ENCODE data around the gene DYNLT3.

Gene DYNLT3

GRCh38 chrX:37846934-37847732 is at the start of gene DYNLT3:
DYNLT3 (minus strand) TSS chrX:37847571; CDS start chrX:37847510, 61 bp downstream.
- peak; percentile 48 for DNase-seq (ENCODE audit: low read depth)

GRCh38 chrX:37896511-37896890 is 49.1 kb upstream of the DYNLT3 start:
- DNase-seq (ENCODE audit: low read depth): no peak

GRCh38 chrX:37895795-37896510 is 48.6 kb upstream of the DYNLT3 start:
- DNase-seq (ENCODE audit: low read depth): no peak

GRCh38 chrX:37894725-37895124 is 47.4 kb upstream of the DYNLT3 start:
- no peak for DNase-seq (ENCODE audit: low read depth)

- no peak for DNase-seq (ENCODE audit: low read depth)
Measured at GRCh38 chrX:37888010-37888409, 40.6 kb upstream of the DYNLT3 start.

GRCh38 chrX:37887347-37887746 is 40.0 kb upstream of the DYNLT3 start:
- DNase-seq (ENCODE audit: low read depth): no peak

- no peak for DNase-seq (ENCODE audit: low read depth)
Measured at GRCh38 chrX:37883196-37883595, 35.8 kb upstream of the DYNLT3 start.

- DNase-seq (ENCODE audit: low read depth): no peak
Measured at GRCh38 chrX:37879692-37880091, 32.3 kb upstream of the DYNLT3 start.

- DNase-seq (ENCODE audit: low read depth): no peak
Measured at GRCh38 chrX:37876716-37877115, 29.3 kb upstream of the DYNLT3 start.

- no peak for DNase-seq (ENCODE audit: low read depth)
Measured at GRCh38 chrX:37875675-37876074, 28.3 kb upstream of the DYNLT3 start.

- DNase-seq (ENCODE audit: low read depth): no peak
Measured at GRCh38 chrX:37873220-37873619, 25.8 kb upstream of the DYNLT3 start.

- DNase-seq (ENCODE audit: low read depth): no peak
Measured at GRCh38 chrX:37872303-37872655, 24.9 kb upstream of the DYNLT3 start.

GRCh38 chrX:37871626-37872302 is 24.4 kb upstream of the DYNLT3 start:
- no peak for DNase-seq (ENCODE audit: low read depth)

GRCh38 chrX:37867536-37868153 is 20.3 kb upstream of the DYNLT3 start:
- no peak for DNase-seq (ENCODE audit: low read depth)

GRCh38 chrX:37863728-37864127 is 16.4 kb upstream of the DYNLT3 start:
- no peak for DNase-seq (ENCODE audit: low read depth)

GRCh38 chrX:37862851-37863250 is 15.5 kb upstream of the DYNLT3 start:
- no peak for DNase-seq (ENCODE audit: low read depth)

- DNase-seq (ENCODE audit: low read depth): no peak
Measured at GRCh38 chrX:37860721-37861120, 13.3 kb upstream of the DYNLT3 start.

GRCh38 chrX:37854748-37855147 is 7.4 kb upstream of the DYNLT3 start:
- no peak for DNase-seq (ENCODE audit: low read depth)

- no peak for DNase-seq (ENCODE audit: low read depth)
Measured at GRCh38 chrX:37854148-37854547, 6.8 kb upstream of the DYNLT3 start.

- DNase-seq (ENCODE audit: low read depth): no peak
Measured at GRCh38 chrX:37847733-37848197, 394 bp upstream of the DYNLT3 start.

GRCh38 chrX:37846558-37846933 is 825 bp downstream of the DYNLT3 start:
- no peak for DNase-seq (ENCODE audit: low read depth)

- DNase-seq (ENCODE audit: low read depth): no peak
Measured at GRCh38 chrX:37846141-37846540, 1.2 kb downstream of the DYNLT3 start.

GRCh38 chrX:37844622-37845021 is 2.7 kb downstream of the DYNLT3 start:
- no peak for DNase-seq (ENCODE audit: low read depth)
